CD4-positive, alpha-beta T cell treated with Interleukin-15 for 1 hour (primary cell): Measurements from ENCODE around the gene EPDR1.

Experiments
- DNase-seq: peaks from one replicate; pipeline ENCODE4 v3.0.0-alpha.2; 2020

The EPDR1 gene

GRCh38 chr7:37920305-37920848 lies at the start of gene EPDR1:
Gene EPDR1 (plus strand): TSS chr7:37920640. CDS start chr7:37920940, 300 bp downstream.
- peak; percentile 43 for DNase-seq

DNA sequence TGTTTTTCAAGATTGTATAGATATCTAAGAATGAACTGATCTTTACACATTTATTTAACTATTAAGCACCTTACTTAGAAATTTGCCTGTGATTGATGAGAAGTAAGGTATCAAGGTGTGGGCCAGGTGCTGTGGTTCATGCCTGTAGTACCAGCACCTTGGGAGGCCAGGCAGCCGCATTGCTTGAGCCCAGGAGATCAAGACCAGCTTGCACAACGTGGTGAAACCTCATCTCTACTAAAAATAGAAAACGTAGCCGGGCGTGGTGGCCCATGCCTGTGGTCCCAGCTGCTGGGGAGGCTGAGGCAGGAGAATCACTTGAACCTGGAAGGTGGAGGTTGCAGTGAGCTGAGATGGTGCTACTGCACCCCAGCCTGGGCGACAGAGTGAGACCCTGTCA lies 38.4 kb upstream of the EPDR1 start:
- DNase-seq = no peak

- DNase-seq = no peak
Measured at GRCh38 chr7:37893359-37893758, 27.1 kb upstream of the EPDR1 start.

DNA sequence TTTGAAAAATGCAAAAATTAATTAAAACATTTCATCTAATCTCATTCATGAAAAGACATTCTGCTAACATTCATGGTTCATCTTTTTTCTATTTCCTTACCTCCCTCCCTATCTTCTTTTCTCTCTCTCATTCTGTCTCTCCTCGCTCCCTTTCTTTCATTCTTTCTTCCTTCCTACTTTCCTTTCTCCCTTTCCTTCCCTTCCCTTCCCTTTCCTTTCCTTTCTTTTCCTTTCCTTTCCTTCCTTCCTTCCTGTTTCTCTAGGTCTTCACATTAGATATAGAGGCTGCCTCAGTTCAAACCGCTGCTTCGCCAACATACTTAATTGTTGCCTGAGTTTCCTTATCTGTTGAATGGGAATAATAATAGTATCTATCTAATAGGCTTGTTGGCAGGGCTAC lies 25.8 kb upstream of the EPDR1 start:
- no peak for DNase-seq

GRCh38 chr7:37899712-37900247 lies 20.7 kb upstream of the EPDR1 start:
- DNase-seq = no peak

DNA sequence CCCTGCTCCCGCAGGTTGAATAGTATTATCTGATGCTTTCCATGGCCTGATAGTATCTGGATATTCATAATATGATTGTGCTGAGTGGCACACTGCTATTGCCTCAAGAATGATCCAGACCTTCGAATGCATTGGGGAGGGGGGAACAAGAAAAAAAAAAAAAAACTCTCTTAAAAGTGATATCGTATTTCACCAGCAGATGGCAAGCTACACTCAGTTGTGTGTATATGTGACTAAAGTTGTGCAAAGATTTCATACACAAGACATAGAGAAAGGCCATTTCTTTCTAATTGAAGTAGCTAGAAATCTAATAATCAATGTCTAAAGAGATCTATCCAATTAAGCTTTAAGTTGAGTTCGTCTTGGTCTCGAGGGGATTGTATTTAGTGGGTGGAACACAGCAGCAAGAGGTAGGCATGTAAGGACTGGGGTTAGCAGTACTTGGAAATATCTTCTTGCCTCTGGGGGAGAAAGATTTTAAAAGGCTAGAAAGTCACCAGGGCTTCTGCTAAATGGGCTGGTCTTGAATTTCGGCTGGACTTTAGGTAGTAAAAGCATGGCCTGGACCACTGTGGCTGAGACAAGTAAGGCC lies 19.1 kb upstream of the EPDR1 start:
- no peak for DNase-seq

DNA sequence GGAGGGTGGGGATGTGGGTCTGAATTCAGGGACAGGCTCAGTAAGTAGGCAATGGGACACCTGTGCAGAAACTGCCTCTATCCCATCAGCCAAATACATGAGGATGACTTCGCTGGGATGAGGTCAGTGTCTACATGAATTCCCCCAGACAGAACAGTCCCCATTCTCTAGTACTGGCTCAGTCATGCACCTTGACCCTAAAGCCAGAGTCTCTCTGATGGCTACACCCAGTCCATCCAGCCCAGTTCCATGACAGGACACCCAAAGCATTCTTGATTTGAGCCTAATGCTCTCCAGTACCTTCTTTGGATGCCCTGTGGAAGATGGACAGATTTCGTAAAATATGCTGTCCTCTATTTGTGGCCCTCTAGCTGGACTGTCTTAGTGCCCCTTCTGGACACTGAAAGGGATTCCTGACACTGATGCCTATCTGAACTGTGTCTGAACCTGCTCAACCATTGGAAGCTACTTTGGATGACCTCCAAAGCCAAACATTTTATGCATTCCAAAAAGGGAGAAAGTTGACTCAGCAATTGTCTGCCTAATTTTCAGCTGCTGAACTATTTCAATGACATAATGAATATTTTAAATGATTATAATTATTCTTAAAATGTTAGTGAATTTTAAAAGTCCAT lies 18.4 kb upstream of the EPDR1 start:
- DNase-seq = no peak

DNA sequence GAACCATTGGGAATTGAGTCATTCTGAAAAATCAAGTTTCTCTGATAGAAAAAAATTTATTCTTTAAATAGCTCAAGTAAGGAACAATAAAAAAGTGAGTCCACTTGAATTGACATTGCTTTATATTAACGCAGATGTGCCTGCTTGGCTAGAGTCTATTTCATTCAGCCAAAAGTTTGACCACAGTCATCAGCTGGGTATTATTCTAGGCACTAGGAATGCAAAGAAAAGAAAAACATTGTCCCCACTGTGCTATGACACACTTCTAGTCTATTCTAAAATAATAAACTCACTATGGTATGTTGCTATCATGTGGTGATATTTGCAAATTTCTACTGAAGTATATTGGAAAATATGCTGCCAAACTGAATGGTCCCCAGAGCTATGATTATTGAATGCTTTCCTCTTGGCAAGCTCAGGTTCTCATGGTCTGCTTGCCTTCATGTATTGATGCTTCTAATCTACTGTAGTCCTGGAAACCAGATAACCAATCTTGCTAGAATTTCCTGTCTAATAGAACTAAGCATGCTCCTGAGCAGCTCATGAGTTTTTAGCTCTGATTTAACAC lies 12.1 kb upstream of the EPDR1 start:
- no peak for DNase-seq

DNA sequence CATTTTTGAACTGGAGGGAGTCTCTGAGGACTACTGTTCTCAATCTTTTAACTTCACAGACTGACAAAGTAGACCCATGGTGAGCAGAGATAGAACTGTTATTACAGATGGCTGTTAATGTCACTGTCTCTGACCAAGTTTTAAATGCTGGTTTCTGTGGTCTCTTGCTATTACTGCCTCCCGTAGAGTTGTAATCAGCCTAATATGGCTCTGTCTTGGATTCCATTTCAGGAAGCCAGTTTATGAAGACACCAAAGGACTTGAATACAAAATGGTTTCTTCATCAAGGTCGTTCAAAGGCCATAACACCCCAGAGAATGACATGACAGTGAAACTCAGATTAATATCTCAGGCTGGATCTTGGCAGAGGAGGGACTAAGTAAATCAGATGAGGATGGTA lies 7.7 kb upstream of the EPDR1 start:
- no peak for DNase-seq

DNA sequence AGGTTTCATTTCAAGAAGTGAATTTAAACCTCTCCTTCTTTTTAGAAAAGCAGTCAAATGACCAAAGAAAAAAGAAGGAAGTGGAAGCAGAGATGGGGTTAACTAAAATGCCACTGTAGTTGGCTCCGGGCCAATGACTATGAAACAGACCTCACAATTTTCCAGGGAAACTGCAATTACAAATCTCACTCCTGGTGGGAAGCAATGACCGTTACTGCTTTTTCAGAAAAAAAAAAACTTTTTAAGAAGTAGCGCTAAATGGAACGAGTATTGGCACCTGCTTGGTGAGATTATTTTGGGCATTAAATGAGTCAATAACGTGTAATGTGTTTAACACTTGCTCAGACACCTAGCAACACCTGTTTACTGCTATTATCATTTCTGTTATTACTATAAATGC lies 5.0 kb upstream of the EPDR1 start:
- no peak for DNase-seq

- no peak for DNase-seq
Measured at GRCh38 chr7:37916017-37916672, 4.3 kb upstream of the EPDR1 start.

DNA sequence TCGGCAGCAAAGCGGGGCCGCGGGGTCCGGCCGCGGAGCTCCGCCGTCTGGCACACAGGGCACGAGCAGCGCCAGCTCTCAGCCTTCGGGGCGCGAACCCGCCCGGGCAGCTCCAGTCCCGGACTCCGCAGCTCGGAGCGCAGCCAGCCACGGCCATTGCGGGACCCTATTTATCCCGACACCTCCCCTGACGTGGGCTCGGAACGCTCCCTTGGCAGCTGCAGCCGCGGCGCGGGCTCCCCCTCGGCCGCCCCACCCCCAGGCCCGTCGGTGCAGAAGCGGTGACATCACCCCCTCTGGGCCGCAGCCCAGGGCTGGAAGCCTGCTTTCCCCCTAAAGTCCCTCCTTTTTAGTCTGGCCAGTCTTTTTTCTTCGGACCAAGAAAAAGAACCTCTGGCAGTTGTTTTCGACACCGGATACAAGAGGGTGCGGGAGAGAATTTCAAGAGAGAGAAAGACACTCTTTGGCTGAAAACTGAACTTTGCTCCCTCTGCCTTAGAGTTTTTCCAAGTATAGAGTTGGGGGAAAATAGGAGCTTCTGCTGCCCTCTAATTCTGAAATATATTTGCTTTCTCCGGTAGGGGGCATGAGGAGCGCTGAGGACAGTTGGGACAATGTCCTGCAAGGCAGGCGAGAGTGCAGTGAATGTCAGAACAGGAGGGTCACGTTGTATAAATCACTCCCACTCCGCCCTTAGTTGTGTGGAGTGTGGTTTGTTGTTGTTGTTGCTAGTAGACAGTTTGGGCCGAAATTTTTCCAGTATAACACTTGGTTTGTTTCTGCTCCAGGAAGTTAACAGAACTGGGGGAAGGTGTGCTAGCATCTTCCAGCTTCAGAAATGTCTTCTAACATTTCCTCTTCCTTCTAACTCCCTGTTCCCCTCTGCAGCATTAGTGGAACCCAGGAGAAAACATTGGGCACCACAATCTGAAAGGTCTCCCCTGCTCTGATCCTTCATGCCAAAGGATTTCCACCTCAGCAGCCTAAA lies 3.5 kb upstream of the EPDR1 start, which contains the start of gene SFRP4:
Gene SFRP4 (minus strand): TSS at position 145 of the 988 bp plus-strand sequence. CDS start 280 bp downstream, outside the sequence.
- DNase-seq = no peak

- DNase-seq = no peak
Measured at GRCh38 chr7:37918526-37918925, 1.9 kb upstream of the EPDR1 start.

DNA sequence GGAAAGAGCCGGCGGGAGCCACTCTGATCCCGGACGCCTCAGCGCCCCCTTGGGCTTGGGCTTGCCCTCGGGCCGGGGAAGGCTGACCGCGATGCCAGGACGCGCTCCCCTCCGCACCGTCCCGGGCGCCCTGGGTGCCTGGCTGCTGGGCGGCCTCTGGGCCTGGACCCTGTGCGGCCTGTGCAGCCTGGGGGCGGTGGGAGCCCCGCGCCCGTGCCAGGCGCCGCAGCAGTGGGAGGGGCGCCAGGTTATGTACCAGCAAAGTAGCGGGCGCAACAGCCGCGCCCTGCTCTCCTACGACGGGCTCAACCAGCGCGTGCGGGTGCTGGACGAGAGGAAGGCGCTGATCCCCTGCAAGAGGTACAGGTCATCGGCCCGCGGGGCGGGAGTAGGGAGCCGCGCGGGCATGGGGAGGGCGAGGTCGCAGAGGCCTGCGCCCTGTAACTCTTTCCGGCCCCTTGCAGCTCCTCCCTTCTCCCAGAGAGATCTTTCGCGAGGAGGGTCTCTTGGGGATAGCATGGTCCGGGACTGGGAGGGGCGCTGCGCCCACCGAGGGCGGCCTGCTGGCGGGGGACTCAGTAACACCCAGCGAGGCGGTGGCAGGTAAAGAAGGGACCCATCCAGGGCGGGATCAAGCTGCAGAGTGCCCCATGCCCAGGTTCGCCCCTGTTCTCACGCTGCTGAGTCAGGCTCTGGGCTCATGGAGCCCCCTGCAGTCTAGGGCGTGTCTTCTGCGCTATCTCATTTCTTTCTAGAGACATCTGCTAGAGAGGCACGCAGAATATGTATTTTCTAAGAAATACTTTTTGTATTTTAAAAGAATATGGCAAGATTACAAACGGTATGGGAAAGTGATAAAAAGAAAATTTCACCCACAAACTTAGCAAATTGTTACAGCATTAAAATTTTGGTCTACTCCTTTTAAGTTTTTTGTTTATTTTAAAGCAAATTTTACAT lies 687 bp downstream of the EPDR1 start:
- no peak for DNase-seq

DNA sequence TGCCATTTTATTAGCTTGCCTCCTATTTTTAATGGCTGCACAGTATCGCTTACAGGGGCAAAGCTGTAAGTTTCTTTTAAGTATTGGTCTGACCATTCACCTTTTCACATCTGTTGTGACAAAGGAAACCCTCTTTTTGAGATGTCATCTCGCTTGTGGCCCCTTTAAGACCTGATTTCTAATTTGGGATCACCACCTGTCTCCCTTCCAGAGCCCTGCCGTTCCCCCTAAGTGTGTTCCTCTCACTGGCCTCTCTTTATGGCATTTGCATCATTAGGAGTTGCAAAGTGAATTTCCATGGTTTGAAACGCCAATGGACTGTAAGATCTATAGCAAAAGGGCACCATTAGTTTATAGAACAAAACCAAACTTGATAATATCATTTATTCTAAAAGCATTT lies 1.4 kb downstream of the EPDR1 start:
- DNase-seq = no peak

DNA sequence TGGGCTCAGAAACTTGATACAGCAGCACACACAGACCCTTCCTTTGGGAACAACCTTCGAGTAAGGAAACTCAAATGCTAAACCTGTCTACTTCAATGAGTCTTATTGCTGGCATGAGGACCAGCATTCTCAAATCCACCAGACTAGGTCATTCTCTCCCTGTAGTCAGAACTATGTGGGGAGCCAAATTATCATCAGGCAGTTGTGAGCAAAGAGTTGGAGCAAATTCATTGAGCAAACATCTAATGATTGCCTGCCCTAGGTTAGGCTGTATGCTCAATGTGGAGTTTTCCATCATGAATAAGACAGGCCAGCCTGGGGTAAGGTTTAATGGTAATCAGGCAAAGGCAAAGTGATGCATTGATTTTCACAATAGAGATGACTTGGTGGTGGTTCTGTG lies 3.6 kb downstream of the EPDR1 start:
- no peak for DNase-seq

DNA sequence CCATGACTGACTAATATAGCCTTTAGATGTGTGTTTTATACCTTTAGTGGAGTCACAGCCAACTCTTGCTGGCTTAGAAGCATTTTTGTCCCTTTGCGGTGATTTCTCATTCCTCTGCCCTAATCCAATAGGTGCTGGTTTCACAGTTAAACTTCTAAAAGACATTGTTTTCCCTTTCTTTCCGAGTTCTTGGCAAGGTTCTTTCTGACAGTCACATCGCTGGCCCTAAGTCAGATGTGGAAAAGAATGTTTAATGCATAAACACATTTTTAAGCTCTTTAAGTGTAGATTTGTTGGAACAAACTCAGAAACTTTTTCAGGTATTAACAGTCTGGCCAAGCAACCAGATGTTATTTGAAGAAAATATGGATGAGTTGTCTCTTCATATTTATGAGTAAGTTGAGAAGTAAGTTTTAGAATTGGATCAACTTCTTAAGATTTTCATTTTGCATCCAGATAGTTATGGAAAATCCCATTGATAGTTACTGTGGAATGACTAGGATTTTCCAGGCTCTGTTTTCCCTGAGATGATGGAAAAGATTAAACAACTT lies 4.1 kb downstream of the EPDR1 start:
- no peak for DNase-seq

DNA sequence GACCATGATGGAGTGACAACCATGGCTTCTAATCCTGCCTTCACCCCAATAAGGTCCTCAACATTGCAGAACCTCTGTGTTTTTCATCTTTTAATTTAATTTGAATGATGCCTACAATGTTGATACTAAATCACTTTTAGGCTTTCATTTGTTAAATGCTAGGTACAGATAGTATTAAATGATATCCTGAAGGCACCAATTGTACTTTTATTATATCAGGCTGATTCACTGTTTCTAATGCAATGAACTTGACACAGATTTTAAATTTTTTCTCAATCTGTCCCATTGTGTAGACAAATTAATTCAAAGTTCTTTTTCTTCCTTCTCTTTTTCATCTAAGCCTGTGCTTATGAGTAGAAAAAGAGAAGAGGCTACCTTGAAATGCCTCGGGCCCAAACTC lies 5.2 kb downstream of the EPDR1 start:
- no peak for DNase-seq

DNA sequence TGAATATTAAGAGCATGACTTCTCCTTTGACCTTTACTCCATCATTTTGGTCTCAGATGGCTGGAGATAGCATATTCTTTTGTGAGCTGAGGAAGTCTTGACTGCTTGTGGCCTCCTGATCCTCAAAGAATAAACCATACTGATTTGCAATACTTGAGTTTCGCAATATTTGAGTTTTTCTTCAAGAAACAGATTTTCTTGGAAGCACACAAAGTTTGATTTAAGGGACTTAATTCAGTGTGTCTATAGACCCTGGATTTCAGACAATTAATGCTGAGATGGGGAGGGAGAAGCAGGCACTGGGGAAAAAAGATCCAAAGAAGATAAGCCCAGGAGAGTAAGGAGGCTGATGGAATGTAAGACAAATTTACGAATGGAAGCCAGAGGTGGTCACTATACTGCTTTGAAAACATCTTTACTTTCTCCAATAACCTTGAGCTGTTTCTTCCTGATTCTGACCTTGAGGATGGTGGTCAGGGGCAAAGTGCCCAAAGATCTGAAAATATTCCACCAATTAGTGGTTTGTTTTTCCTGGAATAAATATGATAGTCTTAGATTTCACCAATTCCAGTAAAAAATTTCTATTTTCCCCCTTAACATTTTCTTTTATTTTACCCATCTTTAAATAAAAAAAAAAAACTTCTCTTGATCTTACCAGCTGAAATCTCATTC lies 7.5 kb downstream of the EPDR1 start:
- DNase-seq = no peak

DNA sequence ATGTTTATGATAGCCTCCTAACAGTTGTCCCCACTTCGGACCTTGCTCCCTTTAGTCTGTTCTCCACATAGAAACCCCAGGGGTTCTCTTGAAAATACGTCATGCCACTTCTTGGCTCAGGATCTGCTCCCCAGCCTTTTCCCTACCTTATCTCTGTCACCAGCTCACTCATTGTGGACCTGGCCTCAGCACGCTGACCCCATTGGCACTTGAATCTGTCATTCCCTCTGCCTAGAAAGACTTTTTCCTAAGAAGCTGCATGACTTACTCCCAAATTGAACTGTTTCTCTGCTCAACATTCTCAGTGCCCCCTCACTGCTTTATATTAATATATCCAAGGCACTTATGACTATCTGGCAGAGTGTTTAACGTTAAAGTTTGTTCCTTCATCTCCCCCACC lies 8.4 kb downstream of the EPDR1 start:
- no peak for DNase-seq
